GM06990 (cell line): ENCODE data around the gene NID1.

ENCODE experiments used
- DNase-seq: peaks from one replicate; pipeline ENCODE4 v3.0.0-alpha.2; 2011; ENCODE audit not compliant: insufficient read length; ENCODE audit errors: extremely low read depth
- H3K27me3 ChIP-seq: replicated peaks from 2 replicates; pipeline ENCODE4 v1.6.0; 2011; ENCODE audit warnings: low read length; ENCODE audit not compliant: control insufficient read depth, insufficient read depth
- H3K36me3 ChIP-seq: 2 replicates; pipeline ENCODE4 v1.5.1; 2011; ENCODE audit warnings: low read length; ENCODE audit not compliant: control insufficient read depth, insufficient read depth
- H3K4me3 ChIP-seq: replicated peaks from 2 replicates; pipeline ENCODE4 v1.5.1; 2011; ENCODE audit warnings: low read depth, mild to moderate bottlenecking, control low read depth, low read length
- TF ChIP-seq, protein P1 (sequence below): IDR thresholded peaks from 2 replicates; pipeline ENCODE4 v1.5.1; 2011; ENCODE audit warnings: low read length, control low read depth, mild to moderate bottlenecking, inconsistent platforms; ENCODE audit not compliant: insufficient read depth, poor library complexity, severe bottlenecking

NID1 gene

GRCh38 chr1:236035681-236036101, 29.2 kb downstream of the NID1 start:
- Histone ChIP-seq H3K27me3 (no peaks in the 10 kb centered on the region), H3K36me3 (peaks cover 3% of the 10 kb centered on the region), H3K4me3 (no peak overlapping the region)
- no peak for DNase-seq
- TF ChIP-seq, protein P1, sequence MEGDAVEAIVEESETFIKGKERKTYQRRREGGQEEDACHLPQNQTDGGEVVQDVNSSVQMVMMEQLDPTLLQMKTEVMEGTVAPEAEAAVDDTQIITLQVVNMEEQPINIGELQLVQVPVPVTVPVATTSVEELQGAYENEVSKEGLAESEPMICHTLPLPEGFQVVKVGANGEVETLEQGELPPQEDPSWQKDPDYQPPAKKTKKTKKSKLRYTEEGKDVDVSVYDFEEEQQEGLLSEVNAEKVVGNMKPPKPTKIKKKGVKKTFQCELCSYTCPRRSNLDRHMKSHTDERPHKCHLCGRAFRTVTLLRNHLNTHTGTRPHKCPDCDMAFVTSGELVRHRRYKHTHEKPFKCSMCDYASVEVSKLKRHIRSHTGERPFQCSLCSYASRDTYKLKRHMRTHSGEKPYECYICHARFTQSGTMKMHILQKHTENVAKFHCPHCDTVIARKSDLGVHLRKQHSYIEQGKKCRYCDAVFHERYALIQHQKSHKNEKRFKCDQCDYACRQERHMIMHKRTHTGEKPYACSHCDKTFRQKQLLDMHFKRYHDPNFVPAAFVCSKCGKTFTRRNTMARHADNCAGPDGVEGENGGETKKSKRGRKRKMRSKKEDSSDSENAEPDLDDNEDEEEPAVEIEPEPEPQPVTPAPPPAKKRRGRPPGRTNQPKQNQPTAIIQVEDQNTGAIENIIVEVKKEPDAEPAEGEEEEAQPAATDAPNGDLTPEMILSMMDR: no peak

DNA sequence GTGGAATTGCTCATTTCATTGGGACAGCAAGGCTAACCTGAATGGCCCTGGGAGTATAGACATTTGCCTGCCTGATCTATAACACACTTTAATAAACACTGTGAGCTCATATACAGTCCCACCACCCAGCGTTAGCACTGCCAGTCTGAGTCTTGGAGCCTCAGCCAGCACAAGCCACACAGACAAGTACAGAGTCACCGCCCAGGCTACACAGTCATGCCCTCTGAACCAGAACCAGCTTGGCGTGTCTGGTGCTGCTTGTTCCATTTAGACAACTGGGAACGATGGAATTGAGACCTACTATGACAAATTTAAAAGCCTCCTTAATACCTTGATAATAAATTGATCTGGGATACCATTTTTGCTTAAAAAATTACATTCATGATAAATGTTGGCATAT, 31.6 kb downstream of the NID1 start:
- peaks cover 3% of the 10 kb centered on the region for H3K36me3 ChIP-seq

GRCh38 chr1:236030534-236030933, 34.4 kb downstream of the NID1 start:
- Histone ChIP-seq H3K27me3 (no peaks in the 10 kb centered on the region), H3K36me3 (peaks cover 3% of the 10 kb centered on the region), H3K4me3 (no peak overlapping the region)
- TF ChIP-seq, protein P1: no peak
- no peak for DNase-seq

More for the DNA sequence above, 31.6 kb downstream of the NID1 start:
- H3K27me3 ChIP-seq: no peaks in the 10 kb centered on the region
- no peak for DNase-seq
- TF ChIP-seq, protein P1: no peak
- no peak overlapping the region for H3K4me3 ChIP-seq

DNA sequence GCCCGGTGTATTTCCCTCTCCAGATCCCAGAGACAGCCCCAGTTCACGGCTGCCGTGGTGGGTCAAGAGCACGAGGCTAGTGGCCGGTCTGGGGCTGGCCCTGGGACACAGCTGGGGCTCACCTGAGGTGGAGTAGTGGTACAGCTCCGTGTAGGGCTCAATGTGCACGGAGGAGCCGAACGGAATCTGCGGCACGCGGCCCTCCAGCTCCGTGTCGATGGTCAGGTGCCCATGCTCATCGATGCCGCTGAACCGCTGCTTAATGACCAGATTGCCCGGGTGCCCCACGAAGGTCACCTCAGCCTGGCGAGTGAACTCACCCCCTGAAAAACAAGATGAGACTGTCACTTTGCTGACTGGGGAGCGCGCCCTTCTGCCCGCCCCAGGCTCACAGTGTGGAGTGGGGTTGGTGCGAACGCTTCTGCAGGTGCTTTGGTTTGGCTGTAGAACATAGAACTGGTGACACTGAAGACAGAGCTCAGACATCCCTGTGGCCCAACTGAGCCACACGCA, 35.4 kb downstream of the NID1 start:
- H3K36me3 ChIP-seq: peaks cover 3% of the 10 kb centered on the region
- H3K27me3 ChIP-seq: no peaks in the 10 kb centered on the region
- no peak for DNase-seq
- TF ChIP-seq, protein P1: no peak
- H3K4me3 ChIP-seq: no peak overlapping the region

GRCh38 chr1:236027104-236027503, 37.8 kb downstream of the NID1 start:
- Histone ChIP-seq H3K27me3 (no peaks in the 10 kb centered on the region), H3K4me3 (no peak overlapping the region), H3K36me3 (peaks cover 3% of the 10 kb centered on the region)
- TF ChIP-seq, protein P1: no peak
- no peak for DNase-seq

- TF ChIP-seq, protein P1: no peak
- peaks cover 3% of the 10 kb centered on the region; the same call in 1 of the 2 replicates for H3K36me3 ChIP-seq
- H3K27me3 ChIP-seq: no peaks in the 10 kb centered on the region
- H3K4me3 ChIP-seq: no peak overlapping the region
- no peak for DNase-seq
Observed at GRCh38 chr1:236025836-236026235, 39.1 kb downstream of the NID1 start.
